Measurements from ENCODE around the gene ZNF304.

The ZNF304 gene

GRCh38 chr19:57350877-57351805, at the start of gene ZNF304:
Gene ZNF304, plus strand, starts transcription at chr19:57351271. Its CDS starts 394 bp downstream, at chr19:57351665.
- peak; percentile 92 for DNase-seq (ENCODE audit: low spot score)

- DNase-seq (ENCODE audit: low spot score): no peak
Observed at GRCh38 chr19:57302020-57302465, 49.0 kb upstream of the ZNF304 start.

- DNase-seq (ENCODE audit: low spot score): no peak
Observed at GRCh38 chr19:57302727-57303401, 48.2 kb upstream of the ZNF304 start.

GRCh38 chr19:57305056-57305455, 46.0 kb upstream of the ZNF304 start:
- DNase-seq (ENCODE audit: low spot score): no peak

GRCh38 chr19:57308514-57308913, 42.6 kb upstream of the ZNF304 start:
- no peak for DNase-seq (ENCODE audit: low spot score)

GRCh38 chr19:57310792-57311191, 40.3 kb upstream of the ZNF304 start:
- DNase-seq (ENCODE audit: low spot score): no peak

- no peak for DNase-seq (ENCODE audit: low spot score)
Observed at GRCh38 chr19:57314146-57314545, 36.9 kb upstream of the ZNF304 start.

GRCh38 chr19:57317503-57317902, 33.6 kb upstream of the ZNF304 start:
- DNase-seq (ENCODE audit: low spot score): peak; percentile 55

GRCh38 chr19:57319869-57320179, 31.2 kb upstream of the ZNF304 start:
- no peak for DNase-seq (ENCODE audit: low spot score)

GRCh38 chr19:57320180-57321084, 30.6 kb upstream of the ZNF304 start, which contains the start of gene ZNF543:
Gene ZNF543, plus strand, starts transcription at chr19:57320472. Its CDS starts 382 bp downstream, at chr19:57320854.
- peak; percentile 96 for DNase-seq (ENCODE audit: low spot score)

GRCh38 chr19:57321116-57321515, 30.0 kb upstream of the ZNF304 start:
- no peak for DNase-seq (ENCODE audit: low spot score)

- DNase-seq (ENCODE audit: low spot score): no peak
Observed at GRCh38 chr19:57321751-57322150, 29.3 kb upstream of the ZNF304 start.

- no peak for DNase-seq (ENCODE audit: low spot score)
Observed at GRCh38 chr19:57324992-57325391, 26.1 kb upstream of the ZNF304 start.

GRCh38 chr19:57327993-57328392, 23.1 kb upstream of the ZNF304 start:
- DNase-seq (ENCODE audit: low spot score): no peak

GRCh38 chr19:57334191-57334590, 16.9 kb upstream of the ZNF304 start:
- DNase-seq (ENCODE audit: low spot score): no peak

GRCh38 chr19:57338877-57339276, 12.2 kb upstream of the ZNF304 start:
- no peak for DNase-seq (ENCODE audit: low spot score)

- DNase-seq (ENCODE audit: low spot score): no peak
Observed at GRCh38 chr19:57342582-57342981, 8.5 kb upstream of the ZNF304 start.

- no peak for DNase-seq (ENCODE audit: low spot score)
Observed at GRCh38 chr19:57348136-57348535, 2.9 kb upstream of the ZNF304 start.

GRCh38 chr19:57351867-57352266, 796 bp downstream of the ZNF304 start:
- no peak for DNase-seq (ENCODE audit: low spot score)

GRCh38 chr19:57355916-57356315, 4.8 kb downstream of the ZNF304 start:
- DNase-seq (ENCODE audit: low spot score): no peak

- DNase-seq (ENCODE audit: low spot score): no peak
Observed at GRCh38 chr19:57357406-57357805, 6.3 kb downstream of the ZNF304 start.

GRCh38 chr19:57359300-57359699, 8.2 kb downstream of the ZNF304 start:
- no peak for DNase-seq (ENCODE audit: low spot score)

All from ecto neural progenitor cell (in vitro differentiated cells).